Neural progenitor cell (in vitro differentiated cells): Measurements from ENCODE around the gene PPM1G. TPM values are rescaled to one million over a fixed set of nuclear protein-coding genes. Genes with fewer than 3 reads are reported as not detected.

Experiments used
- DNase-seq: peaks from one replicate; pipeline ENCODE4 v3.0.0-alpha.2; 2016; ENCODE audit warnings: low spot score
- H2AFZ ChIP-seq: fragments of 200-600 bp; sonication (generic); replicated peaks from 2 replicates; pipeline ENCODE4 v1.6.1; 2016; ENCODE audit warnings: antibody characterized with exemption
- H3F3A ChIP-seq: fragments of 200-600 bp; sonication (generic); 2 replicates; pipeline ENCODE4 v1.6.1; 2016; ENCODE audit warnings: antibody characterized with exemption, low read depth
- H3K27ac ChIP-seq: fragments of 200-600 bp; sonication (generic); 2 replicates; pipeline ENCODE4 v1.5.1; 2016; ENCODE audit warnings: mild to moderate bottlenecking
- H3K27me3 ChIP-seq: fragments of 200-600 bp; sonication (generic); 2 replicates; pipeline ENCODE4 v1.6.1; 2016; ENCODE audit warnings: mild to moderate bottlenecking, moderate library complexity
- H3K36me3 ChIP-seq: fragments of 200-600 bp; sonication (generic); 2 replicates; pipeline ENCODE4 v1.5.1; 2016
- H3K4me1 ChIP-seq: fragments of 200-600 bp; sonication (generic); 2 replicates; pipeline ENCODE4 v1.6.1; 2016; ENCODE audit warnings: mixed run types
- H3K4me2 ChIP-seq: fragments of 200-600 bp; sonication (generic); 2 replicates; pipeline ENCODE4 v1.6.1; 2016
- H3K4me3 ChIP-seq: fragments of 200-600 bp; sonication (generic); 2 replicates; pipeline ENCODE4 v1.5.1; 2016
- H3K79me2 ChIP-seq: fragments of 200-600 bp; sonication (generic); 2 replicates; pipeline ENCODE4 v1.6.1; 2016; ENCODE audit warnings: low read depth
- H3K9ac ChIP-seq: fragments of 200-600 bp; sonication (generic); 2 replicates; pipeline ENCODE4 v1.6.1; 2016
- H3K9me3 ChIP-seq: fragments of 200-600 bp; sonication (generic); 2 replicates; pipeline ENCODE4 v1.5.1; 2016; ENCODE audit warnings: low read depth
- H4K20me1 ChIP-seq: fragments of 200-600 bp; sonication (generic); 2 replicates; pipeline ENCODE4 v1.6.1; 2016; ENCODE audit warnings: low read depth
- H3K27ac Mint-ChIP-seq: 3 replicates; pipeline ENCODE4 v1.8.0; 2021; ENCODE audit warnings: mixed read lengths
- H3K27me3 Mint-ChIP-seq: 2 replicates; pipeline ENCODE4 v1.8.0; 2022; ENCODE audit warnings: low read depth, mild to moderate bottlenecking, inconsistent platforms, moderate library complexity, mixed read lengths; ENCODE audit not compliant: insufficient read depth
- H3K36me3 Mint-ChIP-seq: 3 replicates; pipeline ENCODE4 v1.8.0; 2021; ENCODE audit warnings: mixed read lengths
- H3K4me1 Mint-ChIP-seq: 3 replicates; pipeline ENCODE4 v1.8.0; 2021; ENCODE audit warnings: mixed read lengths
- H3K4me3 Mint-ChIP-seq: 3 replicates; pipeline ENCODE4 v1.8.0; 2021; ENCODE audit warnings: mild to moderate bottlenecking, moderate library complexity, mixed read lengths
- H3K9me3 Mint-ChIP-seq: 3 replicates; pipeline ENCODE4 v1.8.0; 2020; ENCODE audit warnings: mixed read lengths
- CTCF ChIP-seq: fragments of 200-600 bp; sonication (generic); IDR thresholded peaks from 2 replicates; pipeline ENCODE4 v1.5.1; 2017; ENCODE audit warnings: antibody characterized with exemption, mild to moderate bottlenecking
- EZH2 ChIP-seq: fragments of 200-600 bp; sonication (generic); IDR thresholded peaks from 2 replicates; pipeline ENCODE4 v1.6.1; 2017; ENCODE audit warnings: antibody characterized with exemption, mild to moderate bottlenecking, moderate library complexity
- EZH2phosphoT487 ChIP-seq: fragments of 200-600 bp; sonication (generic); IDR thresholded peaks from 2 replicates; pipeline ENCODE4 v1.6.1; 2017; ENCODE audit warnings: antibody characterized with exemption
- total RNA-seq: library from RNA; depleted of rRNA; stranded (reverse); fragments of >200 nt; gene quantifications from 2 replicates; pipeline ENCODE4 v1.2.3, GENCODE V29; 2015; ENCODE audit warnings: low replicate concordance

PPM1G gene
- total RNA-seq, 1 donor from 2014 or later = 114 TPM

GRCh38 chr2:27448381-27448780, 39.0 kb upstream of the PPM1G start:
- Histone ChIP-seq H3F3A (peaks cover 4% of the 10 kb centered on the region), H3K27ac (no peak overlapping the region), H3K4me2 (no peak overlapping the region), H3K9ac (no peak overlapping the region), H3K4me3 (no peak overlapping the region), H4K20me1 (no peaks in the 10 kb centered on the region), H3K36me3 (no peaks in the 10 kb centered on the region), H3K79me2 (no peaks in the 10 kb centered on the region), H2AFZ (no peak overlapping the region), H3K27me3 (no peaks in the 10 kb centered on the region), H3K9me3 (no peaks in the 10 kb centered on the region), H3K4me1 (no peaks in the 10 kb centered on the region)
- H3K9me3 Mint-ChIP-seq = no peaks in the 10 kb centered on the region
- TF ChIP-seq EZH2phosphoT487 (no peak), EZH2 (no peak), CTCF (no peak)
- DNase-seq = no peak
- no peak overlapping the region for H3K27ac Mint-ChIP-seq
- H3K36me3 Mint-ChIP-seq = peaks cover 25% of the 10 kb centered on the region
- no peaks in the 10 kb centered on the region for H3K4me1 Mint-ChIP-seq
- H3K4me3 Mint-ChIP-seq = no peak overlapping the region
- peaks cover under 1% of the 10 kb centered on the region for H3K27me3 Mint-ChIP-seq

GRCh38 chr2:27446057-27446456, 36.7 kb upstream of the PPM1G start:
- H3K4me3 ChIP-seq = no peak overlapping the region
- Mint-ChIP-seq H3K27ac (no peak overlapping the region), H3K4me3 (no peak overlapping the region), H3K27me3 (peaks cover 4% of the 10 kb centered on the region), H3K9me3 (no peaks in the 10 kb centered on the region), H3K36me3 (peaks cover 27% of the 10 kb centered on the region), H3K4me1 (peaks cover 9% of the 10 kb centered on the region)
- no peak overlapping the region for H3K27ac ChIP-seq
- H3K36me3 ChIP-seq = no peaks in the 10 kb centered on the region
- TF ChIP-seq EZH2phosphoT487 = no peak
- TF ChIP-seq EZH2 = no peak
- TF ChIP-seq CTCF = no peak
- H4K20me1 ChIP-seq = peaks cover 9% of the 10 kb centered on the region
- peaks cover 7% of the 10 kb centered on the region for H3K4me1 ChIP-seq
- H3K9me3 ChIP-seq = no peaks in the 10 kb centered on the region
- no peak overlapping the region for H3K4me2 ChIP-seq
- no peaks in the 10 kb centered on the region for H3K27me3 ChIP-seq
- no peak overlapping the region for H3K9ac ChIP-seq
- H2AFZ ChIP-seq = no peak overlapping the region
- no peak for DNase-seq
- no peaks in the 10 kb centered on the region for H3K79me2 ChIP-seq
- H3F3A ChIP-seq = peaks cover 23% of the 10 kb centered on the region

GRCh38 chr2:27445615-27446014, 36.2 kb upstream of the PPM1G start:
- no peak overlapping the region for H2AFZ ChIP-seq
- DNase-seq = no peak
- H3K4me3 Mint-ChIP-seq = no peak overlapping the region
- H3K4me3 ChIP-seq = no peak overlapping the region
- H3K27ac ChIP-seq = no peak overlapping the region
- no peaks in the 10 kb centered on the region for H3K9me3 Mint-ChIP-seq
- peaks cover 27% of the 10 kb centered on the region for H3F3A ChIP-seq
- no peak overlapping the region for H3K27ac Mint-ChIP-seq
- H4K20me1 ChIP-seq = peaks cover 9% of the 10 kb centered on the region
- H3K9ac ChIP-seq = no peak overlapping the region
- H3K36me3 ChIP-seq = no peaks in the 10 kb centered on the region
- peaks cover 9% of the 10 kb centered on the region for H3K4me1 Mint-ChIP-seq
- H3K4me2 ChIP-seq = no peak overlapping the region
- H3K27me3 ChIP-seq = no peaks in the 10 kb centered on the region
- H3K9me3 ChIP-seq = no peaks in the 10 kb centered on the region
- TF ChIP-seq EZH2phosphoT487 = no peak
- no peak for TF ChIP-seq CTCF
- TF ChIP-seq EZH2 = no peak
- H3K4me1 ChIP-seq = peaks cover 7% of the 10 kb centered on the region
- peaks cover 4% of the 10 kb centered on the region for H3K27me3 Mint-ChIP-seq
- H3K79me2 ChIP-seq = no peaks in the 10 kb centered on the region
- H3K36me3 Mint-ChIP-seq = peaks cover 29% of the 10 kb centered on the region
